Fibroblast of pulmonary artery (primary cell): ENCODE measurements around the gene DYRK3.

Experiments used
- DNase-seq: peaks from one replicate; pipeline ENCODE4 v3.0.0-alpha.2; 2010; ENCODE audit warnings: low read depth
- H3K4me3 ChIP-seq: replicated peaks from 2 replicates; pipeline ENCODE4 v1.5.1; 2011; ENCODE audit warnings: low read depth, mild to moderate bottlenecking, control low read depth, low read length, moderate library complexity
- TF ChIP-seq, protein P1 (sequence below): IDR thresholded peaks from 2 replicates; pipeline ENCODE4 v1.5.1; 2011; ENCODE audit warnings: mild to moderate bottlenecking, control low read depth, low read length, inconsistent platforms; ENCODE audit errors: missing control alignments

DYRK3 gene

DNA sequence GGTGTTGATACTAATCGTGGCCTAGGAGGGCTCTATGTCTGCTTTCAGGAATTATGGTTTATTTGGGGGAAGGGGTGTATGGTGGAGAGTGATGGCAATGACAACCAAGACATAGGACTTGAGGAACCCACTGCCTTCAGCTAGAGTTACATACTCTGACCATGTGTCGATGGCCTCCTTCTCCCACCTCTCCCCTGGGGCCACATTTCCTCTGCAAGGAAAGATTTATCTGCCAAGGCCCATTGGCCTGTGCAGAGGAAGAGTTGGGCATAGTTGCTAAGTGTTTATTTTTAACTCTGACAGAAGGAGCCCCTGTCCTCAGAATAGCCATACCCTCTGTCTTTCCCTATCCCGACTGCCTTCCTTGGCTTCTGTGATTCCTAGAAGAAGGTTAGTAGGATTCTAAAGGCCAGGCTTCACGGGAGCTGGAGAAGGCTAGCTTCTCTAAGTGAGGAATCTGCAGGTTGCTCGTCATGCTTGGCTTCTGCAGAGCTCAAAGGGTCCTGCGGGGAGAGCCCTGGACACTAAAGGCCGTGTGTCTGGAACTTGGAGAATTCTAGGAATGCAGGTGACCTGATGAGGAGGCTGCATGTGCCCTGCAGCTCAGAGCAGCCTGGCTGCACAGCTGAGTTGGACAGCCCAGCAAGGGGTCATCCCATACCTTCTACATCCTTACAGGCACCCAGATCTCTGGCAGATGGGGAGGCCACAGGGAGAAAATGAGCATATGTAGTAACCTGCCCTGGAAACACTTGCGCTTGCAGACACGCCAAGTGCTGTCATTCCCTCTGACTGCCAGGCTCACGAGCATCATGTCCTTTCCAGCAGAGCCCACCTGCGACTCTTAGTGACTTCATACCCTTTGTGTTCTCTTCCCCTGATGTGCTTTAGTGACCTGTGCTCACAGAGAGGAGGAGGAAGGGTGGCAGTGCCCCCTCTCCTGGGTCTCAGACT is 59.1 kb downstream of the DYRK3 start:
- H3K4me3 ChIP-seq: no peak overlapping the region
- DNase-seq: no peak
- TF ChIP-seq, protein P1, sequence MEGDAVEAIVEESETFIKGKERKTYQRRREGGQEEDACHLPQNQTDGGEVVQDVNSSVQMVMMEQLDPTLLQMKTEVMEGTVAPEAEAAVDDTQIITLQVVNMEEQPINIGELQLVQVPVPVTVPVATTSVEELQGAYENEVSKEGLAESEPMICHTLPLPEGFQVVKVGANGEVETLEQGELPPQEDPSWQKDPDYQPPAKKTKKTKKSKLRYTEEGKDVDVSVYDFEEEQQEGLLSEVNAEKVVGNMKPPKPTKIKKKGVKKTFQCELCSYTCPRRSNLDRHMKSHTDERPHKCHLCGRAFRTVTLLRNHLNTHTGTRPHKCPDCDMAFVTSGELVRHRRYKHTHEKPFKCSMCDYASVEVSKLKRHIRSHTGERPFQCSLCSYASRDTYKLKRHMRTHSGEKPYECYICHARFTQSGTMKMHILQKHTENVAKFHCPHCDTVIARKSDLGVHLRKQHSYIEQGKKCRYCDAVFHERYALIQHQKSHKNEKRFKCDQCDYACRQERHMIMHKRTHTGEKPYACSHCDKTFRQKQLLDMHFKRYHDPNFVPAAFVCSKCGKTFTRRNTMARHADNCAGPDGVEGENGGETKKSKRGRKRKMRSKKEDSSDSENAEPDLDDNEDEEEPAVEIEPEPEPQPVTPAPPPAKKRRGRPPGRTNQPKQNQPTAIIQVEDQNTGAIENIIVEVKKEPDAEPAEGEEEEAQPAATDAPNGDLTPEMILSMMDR: no peak

DNA sequence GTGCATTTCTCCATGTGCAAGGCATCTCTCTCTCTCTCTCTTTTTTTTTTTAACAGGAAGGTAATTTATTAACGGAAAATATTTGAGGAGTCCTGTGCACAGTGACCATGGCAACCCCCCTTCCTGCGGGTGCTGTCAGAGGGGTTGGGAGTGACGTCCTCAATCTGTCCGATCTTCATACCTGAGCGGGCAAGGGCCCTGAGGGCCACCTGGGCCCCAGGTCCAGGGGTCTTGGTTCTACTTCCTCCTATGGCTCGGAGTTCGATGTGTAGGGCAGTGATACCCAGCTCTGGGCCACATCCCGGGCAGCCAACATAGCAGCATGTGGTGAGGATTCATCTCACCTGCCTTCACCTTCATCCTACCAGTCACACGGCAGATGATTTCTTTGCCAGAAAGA is 60.4 kb downstream of the DYRK3 start:
- no peak overlapping the region for H3K4me3 ChIP-seq
- TF ChIP-seq, protein P1: no peak
- DNase-seq: no peak

DNA sequence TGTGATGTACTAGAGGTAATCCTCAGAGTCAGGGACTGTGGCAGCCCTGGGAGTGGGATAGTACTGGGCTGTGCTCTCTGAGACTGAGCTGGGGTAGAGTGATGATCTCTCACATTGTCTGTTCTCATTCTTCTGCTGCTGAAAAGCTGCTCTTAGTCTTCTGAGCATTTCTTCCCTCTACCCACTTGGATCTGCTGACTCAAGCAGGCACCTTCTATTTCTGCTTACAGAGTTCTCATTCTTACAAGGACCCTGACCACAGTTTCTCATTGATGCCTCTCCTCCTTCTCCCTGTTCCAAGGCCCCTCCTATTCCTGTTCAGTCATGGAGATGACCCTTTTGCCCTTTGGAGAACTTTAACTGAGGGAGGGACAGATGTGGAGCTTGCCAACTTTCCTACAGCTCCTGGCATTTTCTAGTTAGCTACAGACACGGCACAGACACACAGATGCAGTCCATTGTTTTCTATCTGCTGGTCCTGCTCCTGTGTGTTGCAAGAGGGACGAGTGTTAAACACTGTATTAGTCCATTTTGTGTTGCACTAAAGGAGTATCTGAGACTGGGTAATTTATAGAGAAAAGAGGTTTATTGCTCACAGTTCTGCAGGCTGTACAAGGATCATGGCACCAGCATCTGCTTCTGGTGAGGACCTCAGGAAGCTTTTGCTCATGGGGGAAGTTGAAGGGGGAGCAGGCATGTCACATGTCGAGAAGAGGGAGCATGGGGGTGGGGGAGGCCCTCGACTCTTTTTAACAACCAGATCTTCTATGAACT is 61.7 kb downstream of the DYRK3 start:
- no peak overlapping the region for H3K4me3 ChIP-seq
- DNase-seq: peak; percentile 61
- TF ChIP-seq, protein P1: no peak

DNA sequence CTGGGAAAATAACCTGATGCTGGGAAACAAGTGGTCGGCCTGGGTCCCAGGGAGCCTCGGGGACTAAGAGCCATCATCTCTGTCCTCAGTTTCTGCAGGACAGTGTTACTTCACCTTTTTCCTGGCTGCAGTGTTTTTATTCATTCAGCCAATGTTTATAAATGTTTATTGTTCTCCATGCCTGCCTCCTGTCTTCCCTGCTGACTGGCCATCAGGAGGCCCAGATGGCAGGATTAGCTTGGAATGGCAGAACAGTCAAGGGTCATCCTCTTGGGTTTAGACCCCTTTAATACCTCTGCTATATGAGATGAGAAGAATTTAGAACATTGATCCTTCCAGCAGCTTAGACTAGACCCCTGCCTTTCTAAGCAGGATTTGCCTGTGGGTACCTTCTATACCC is 62.7 kb downstream of the DYRK3 start:
- H3K4me3 ChIP-seq: no peak overlapping the region
- DNase-seq: no peak
- TF ChIP-seq, protein P1: no peak
